ENCODE results near the gene VMO1. TPM values are rescaled to one million over a fixed set of nuclear protein-coding genes. Genes with fewer than 3 reads are reported as not detected.

The VMO1 gene
- polyA plus RNA-seq, 1 donor (not counting 4 experiments of a cell fraction or from before 2014, with no cell fraction given), result 0.14 TPM

- H2AFZ ChIP-seq (ENCODE audit: control insufficient read depth, low read length), result peak overlapping the region; percentile 37
- H3K27me3 ChIP-seq (ENCODE audit: control insufficient read depth, extremely low read depth, insufficient read depth, low read length), result no peaks in the 10 kb centered on the region
- peaks cover 15 to 16% of the 10 kb centered on the region in 2 experiments for H3K36me3 ChIP-seq (ENCODE audit: control insufficient read depth in 2 of 2, extremely low read depth in 1 of 2, insufficient read depth in 2 of 2, low read length in 2 of 2)
- dilution Hi-C loops (cut with MboI; ENCODE audit: extremely low pct_ligation_motif_present, low sequenced_read_pairs), result no loop called here
- peaks cover 4% of the 10 kb centered on the region for H3K79me2 ChIP-seq (ENCODE audit: control insufficient read depth, insufficient read depth, low read length)
- peak overlapping the region; percentile 44 for H3K9ac ChIP-seq (ENCODE audit: control insufficient read depth, extremely low read depth, insufficient read depth, low read length)
- FAIRE-seq, result no peak
- no peaks in the 10 kb centered on the region for H3K9me1 ChIP-seq (ENCODE audit: control insufficient read depth, extremely low read depth, insufficient read depth, low read length)
- no peak overlapping the region for H3K27ac ChIP-seq (ENCODE audit: control insufficient read depth, insufficient read depth, low read length)
- TF ChIP-seq CTCF (optimal IDR thresholded peaks at IDR 0.05 in 1 of 3, IDR thresholded peaks at IDR 0.05 in 1 of 3, conservative IDR thresholded peaks at IDR 0.05 in 1 of 3; ENCODE audit: extremely low read depth in 1 of 3, insufficient read depth in 2 of 3, low read length in 3 of 3), result no peak
- TF ChIP-seq EZH2 (IDR thresholded peaks at IDR 0.05; ENCODE audit: low read length), result no peak
- H3K9me3 ChIP-seq (ENCODE audit: control insufficient read depth, low read depth, low read length), result no peaks in the 10 kb centered on the region
- H3K4me1 ChIP-seq (ENCODE audit: control insufficient read depth, extremely low read depth, insufficient read depth, low read length), result peaks cover 15% of the 10 kb centered on the region
- no peaks in the 10 kb centered on the region for H4K20me1 ChIP-seq (ENCODE audit: control insufficient read depth, extremely low read depth, insufficient read depth, low read length)
- no peak for DNase-seq (ENCODE audit: low read depth, low spot score)
- H3K4me2 ChIP-seq (ENCODE audit: control insufficient read depth, extremely low read depth, insufficient read depth, low read depth, low read length), result peak overlapping the region; percentile 86
- H3K4me3 ChIP-seq (ENCODE audit: control insufficient read depth in 2 of 3, extremely low read depth in 1 of 3, insufficient read depth in 2 of 3, low read depth in 1 of 3, low read length in 3 of 3), result peak overlapping the region; percentile 64 to 85 (median 72)
These were observed 21.6 kb upstream of the VMO1 start for GRCh38 chr17:4807605-4808377.

DNA sequence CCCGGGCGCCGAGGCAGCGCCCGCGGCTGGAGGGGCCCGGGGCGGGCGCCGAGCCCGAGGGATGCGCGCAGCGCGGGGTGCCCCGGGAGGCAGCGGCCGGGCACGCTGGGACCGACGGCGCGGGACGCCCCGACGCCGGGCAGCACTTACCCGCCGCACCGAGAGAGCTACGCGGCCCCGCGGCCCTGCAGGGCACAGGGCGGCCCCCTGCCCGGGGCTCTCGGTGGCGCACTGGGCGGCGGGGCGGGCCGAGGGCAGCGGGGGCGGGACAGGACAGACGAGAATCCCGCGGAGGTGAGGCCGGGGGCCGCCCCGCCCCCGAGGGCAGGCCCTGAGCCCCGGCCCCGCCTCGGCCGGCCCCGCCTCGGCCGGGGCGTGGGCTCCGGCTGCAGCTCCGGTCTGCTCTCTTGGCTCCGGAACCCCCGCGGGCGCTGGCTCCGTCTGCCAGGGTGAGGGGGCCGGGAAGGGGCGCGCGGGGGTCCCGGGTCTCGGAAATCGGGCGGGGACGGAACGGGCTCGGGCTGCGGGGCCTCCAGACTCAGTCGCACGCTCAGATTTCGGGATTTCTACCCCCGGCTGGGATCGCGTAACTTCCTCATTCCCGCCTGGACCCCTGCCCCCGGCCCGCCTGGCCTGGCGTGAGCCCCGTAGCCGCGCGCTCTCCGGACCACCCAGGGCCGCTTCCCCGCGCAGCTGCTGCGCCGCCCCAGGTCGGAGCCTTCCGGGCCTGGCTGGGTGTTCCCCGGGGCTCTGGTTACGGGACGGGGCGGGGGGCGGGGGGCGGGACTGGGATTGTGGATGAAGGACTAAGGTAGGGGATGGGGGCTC, 20.8 kb upstream of the VMO1 start, which contains the start of gene PLD2:
PLD2 (plus strand) TSS at position 376 of the 828 bp plus-strand sequence. CDS start 621 bp downstream, outside the sequence.
- TF ChIP-seq CTCF (optimal IDR thresholded peaks at IDR 0.05 in 1 of 3, IDR thresholded peaks at IDR 0.05 in 1 of 3, conservative IDR thresholded peaks at IDR 0.05 in 1 of 3; ENCODE audit: extremely low read depth in 1 of 3, insufficient read depth in 2 of 3, low read length in 3 of 3) (no peak), EZH2 (IDR thresholded peaks at IDR 0.05; ENCODE audit: low read length) (no peak)
- peak within 1 kb of the TSS; percentile 61 for H3K27ac ChIP-seq (ENCODE audit: control insufficient read depth, insufficient read depth, low read length)
- peak within 1 kb of the TSS; percentile 97 for H3K4me2 ChIP-seq (ENCODE audit: control insufficient read depth, extremely low read depth, insufficient read depth, low read depth, low read length)
- H3K9me1 ChIP-seq (ENCODE audit: control insufficient read depth, extremely low read depth, insufficient read depth, low read length), result no peaks in the 10 kb centered on the region
- H4K20me1 ChIP-seq (ENCODE audit: control insufficient read depth, extremely low read depth, insufficient read depth, low read length), result no peaks in the 10 kb centered on the region
- H3K9ac ChIP-seq (ENCODE audit: control insufficient read depth, extremely low read depth, insufficient read depth, low read length), result peak within 1 kb of the TSS; percentile 81
- peak within 1 kb of the TSS; percentile 80 to 90 (median 85) for H3K4me3 ChIP-seq (ENCODE audit: control insufficient read depth in 2 of 3, extremely low read depth in 1 of 3, insufficient read depth in 2 of 3, low read depth in 1 of 3, low read length in 3 of 3)
- H3K79me2 ChIP-seq (ENCODE audit: control insufficient read depth, insufficient read depth, low read length), result peaks cover 4% of the 10 kb centered on the region
- H3K4me1 ChIP-seq (ENCODE audit: control insufficient read depth, extremely low read depth, insufficient read depth, low read length), result peaks cover 15% of the 10 kb centered on the region
- H3K9me3 ChIP-seq (ENCODE audit: control insufficient read depth, low read depth, low read length), result no peaks in the 10 kb centered on the region
- H3K27me3 ChIP-seq (ENCODE audit: control insufficient read depth, extremely low read depth, insufficient read depth, low read length), result no peaks in the 10 kb centered on the region
- no peak for FAIRE-seq
- H2AFZ ChIP-seq (ENCODE audit: control insufficient read depth, low read length), result peak within 1 kb of the TSS; percentile 76
- H3K36me3 ChIP-seq (ENCODE audit: control insufficient read depth in 2 of 2, extremely low read depth in 1 of 2, insufficient read depth in 2 of 2, low read length in 2 of 2), result peaks cover 15 to 16% of the 10 kb centered on the region in 2 experiments
- dilution Hi-C loops (cut with MboI; ENCODE audit: extremely low pct_ligation_motif_present, low sequenced_read_pairs), result no loop called here
- DNase-seq (ENCODE audit: low read depth, low spot score), result no peak

Data from keratinocyte (primary cell).